GM23338 (cell line): ENCODE measurements around the gene NSD2.

Experiments used
- EZH2 ChIP-seq: fragments of 200-600 bp; sonication (generic); IDR thresholded peaks from one replicate; pipeline ENCODE4 v1.8.0; 2017; ENCODE audit warnings: antibody characterized with exemption, mild to moderate bottlenecking, low read depth; ENCODE audit not compliant: unreplicated experiment
- JUNB ChIP-seq: IDR thresholded peaks from one replicate; pipeline ENCODE4 v1.6.1; 2016; ENCODE audit warnings: antibody characterized with exemption; ENCODE audit not compliant: unreplicated experiment
- NANOG ChIP-seq: IDR thresholded peaks from 2 replicates; pipeline ENCODE4 v1.6.1; 2016; ENCODE audit warnings: antibody characterized with exemption, borderline replicate concordance
- POLR2AphosphoS5 ChIP-seq: IDR thresholded peaks from 2 replicates; pipeline ENCODE4 v1.6.1; 2016; ENCODE audit warnings: antibody characterized with exemption, low read depth
- REST ChIP-seq: IDR thresholded peaks from one replicate; pipeline ENCODE4 v1.6.1; 2018; ENCODE audit warnings: antibody characterized with exemption; ENCODE audit not compliant: unreplicated experiment
- TF ChIP-seq, protein P1 (sequence below), 2 experiments: fragments of 200-600 bp in 1 of 2; sonication (generic) in 1 of 2; conservative IDR thresholded peaks; 2 replicates each; pipeline versions ENCODE4 v1.5.1 to v1.6.1; 2016 to 2017; ENCODE audit warnings: antibody characterized with exemption in 2 of 2, low read depth in 2 of 2, mild to moderate bottlenecking in 2 of 2, moderate library complexity in 1 of 2

- TF ChIP-seq, protein P1, sequence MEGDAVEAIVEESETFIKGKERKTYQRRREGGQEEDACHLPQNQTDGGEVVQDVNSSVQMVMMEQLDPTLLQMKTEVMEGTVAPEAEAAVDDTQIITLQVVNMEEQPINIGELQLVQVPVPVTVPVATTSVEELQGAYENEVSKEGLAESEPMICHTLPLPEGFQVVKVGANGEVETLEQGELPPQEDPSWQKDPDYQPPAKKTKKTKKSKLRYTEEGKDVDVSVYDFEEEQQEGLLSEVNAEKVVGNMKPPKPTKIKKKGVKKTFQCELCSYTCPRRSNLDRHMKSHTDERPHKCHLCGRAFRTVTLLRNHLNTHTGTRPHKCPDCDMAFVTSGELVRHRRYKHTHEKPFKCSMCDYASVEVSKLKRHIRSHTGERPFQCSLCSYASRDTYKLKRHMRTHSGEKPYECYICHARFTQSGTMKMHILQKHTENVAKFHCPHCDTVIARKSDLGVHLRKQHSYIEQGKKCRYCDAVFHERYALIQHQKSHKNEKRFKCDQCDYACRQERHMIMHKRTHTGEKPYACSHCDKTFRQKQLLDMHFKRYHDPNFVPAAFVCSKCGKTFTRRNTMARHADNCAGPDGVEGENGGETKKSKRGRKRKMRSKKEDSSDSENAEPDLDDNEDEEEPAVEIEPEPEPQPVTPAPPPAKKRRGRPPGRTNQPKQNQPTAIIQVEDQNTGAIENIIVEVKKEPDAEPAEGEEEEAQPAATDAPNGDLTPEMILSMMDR (conservative IDR thresholded peaks at IDR 0.05; ENCODE audit: low read depth in 2 of 2): no peak
- TF ChIP-seq EZH2: no peak
- TF ChIP-seq POLR2AphosphoS5: no peak
- TF ChIP-seq NANOG: no peak
- TF ChIP-seq JUNB: no peak
- no peak for TF ChIP-seq REST
Measured at GRCh38 chr4:1846580-1846979, 24.6 kb upstream of the NSD2 start.
